Measurements from ENCODE around the gene GARNL3.

Gene GARNL3

GRCh38 chr9:127300886-127301447 is 36.4 kb downstream of the GARNL3 start:
- no peaks in the 10 kb centered on the region for H3K4me1 ChIP-seq (ENCODE audit: control insufficient read depth, insufficient read depth, low read length)
- no peaks in the 10 kb centered on the region for H3K9me3 ChIP-seq (ENCODE audit: control insufficient read depth, insufficient read depth, low read depth, low read length)
- H3K27ac ChIP-seq (ENCODE audit: low read depth, low read length), result no peak overlapping the region
- H3K27me3 ChIP-seq (ENCODE audit: control insufficient read depth, insufficient read depth, low read length), result no peaks in the 10 kb centered on the region
- H3K36me3 ChIP-seq (ENCODE audit: control insufficient read depth, insufficient read depth, low read length), result no peaks in the 10 kb centered on the region
- no peak overlapping the region for H3K9ac ChIP-seq (ENCODE audit: low read length)
- no peak overlapping the region for H3K4me3 ChIP-seq (ENCODE audit: low read depth, low read length)

GRCh38 chr9:127303830-127304229 is 39.3 kb downstream of the GARNL3 start:
- no peak overlapping the region for H3K27ac ChIP-seq (ENCODE audit: low read depth, low read length)
- H3K9me3 ChIP-seq (ENCODE audit: control insufficient read depth, insufficient read depth, low read depth, low read length), result no peaks in the 10 kb centered on the region
- no peaks in the 10 kb centered on the region for H3K27me3 ChIP-seq (ENCODE audit: control insufficient read depth, insufficient read depth, low read length)
- H3K36me3 ChIP-seq (ENCODE audit: control insufficient read depth, insufficient read depth, low read length), result no peaks in the 10 kb centered on the region
- H3K4me1 ChIP-seq (ENCODE audit: control insufficient read depth, insufficient read depth, low read length), result no peaks in the 10 kb centered on the region
- no peak overlapping the region for H3K9ac ChIP-seq (ENCODE audit: low read length)
- no peak overlapping the region for H3K4me3 ChIP-seq (ENCODE audit: low read depth, low read length)

- Histone ChIP-seq H3K27ac (ENCODE audit: low read depth, low read length) (no peak overlapping the region), H3K36me3 (ENCODE audit: control insufficient read depth, insufficient read depth, low read length) (no peaks in the 10 kb centered on the region)
Measured at GRCh38 chr9:127305206-127305837, 40.7 kb downstream of the GARNL3 start.

GRCh38 chr9:127305838-127306226 is 41.3 kb downstream of the GARNL3 start:
- Histone ChIP-seq H3K36me3 (ENCODE audit: control insufficient read depth, insufficient read depth, low read length) (no peaks in the 10 kb centered on the region), H3K27ac (ENCODE audit: low read depth, low read length) (no peak overlapping the region), H3K9me3 (ENCODE audit: control insufficient read depth, insufficient read depth, low read depth, low read length) (no peaks in the 10 kb centered on the region), H3K4me3 (ENCODE audit: low read depth, low read length) (no peak overlapping the region), H3K9ac (ENCODE audit: low read length) (no peak overlapping the region), H3K4me1 (ENCODE audit: control insufficient read depth, insufficient read depth, low read length) (no peaks in the 10 kb centered on the region), H3K27me3 (ENCODE audit: control insufficient read depth, insufficient read depth, low read length) (no peaks in the 10 kb centered on the region)

More at GRCh38 chr9:127305206-127305837, 40.7 kb downstream of the GARNL3 start:
- H3K9me3 ChIP-seq (ENCODE audit: control insufficient read depth, insufficient read depth, low read depth, low read length), result no peaks in the 10 kb centered on the region
- no peaks in the 10 kb centered on the region for H3K27me3 ChIP-seq (ENCODE audit: control insufficient read depth, insufficient read depth, low read length)
- H3K4me1 ChIP-seq (ENCODE audit: control insufficient read depth, insufficient read depth, low read length), result no peaks in the 10 kb centered on the region
- H3K4me3 ChIP-seq (ENCODE audit: low read depth, low read length), result no peak overlapping the region
- H3K9ac ChIP-seq (ENCODE audit: low read length), result no peak overlapping the region

GRCh38 chr9:127307802-127308201 is 43.2 kb downstream of the GARNL3 start:
- Histone ChIP-seq H3K9me3 (ENCODE audit: control insufficient read depth, insufficient read depth, low read depth, low read length) (no peaks in the 10 kb centered on the region), H3K27me3 (ENCODE audit: control insufficient read depth, insufficient read depth, low read length) (no peaks in the 10 kb centered on the region), H3K9ac (ENCODE audit: low read length) (no peak overlapping the region), H3K27ac (ENCODE audit: low read depth, low read length) (no peak overlapping the region), H3K4me3 (ENCODE audit: low read depth, low read length) (no peak overlapping the region), H3K36me3 (ENCODE audit: control insufficient read depth, insufficient read depth, low read length) (no peaks in the 10 kb centered on the region), H3K4me1 (ENCODE audit: control insufficient read depth, insufficient read depth, low read length) (no peaks in the 10 kb centered on the region)

GRCh38 chr9:127308652-127309434 is 44.3 kb downstream of the GARNL3 start:
- H3K4me1 ChIP-seq (ENCODE audit: control insufficient read depth, insufficient read depth, low read length), result no peaks in the 10 kb centered on the region
- no peaks in the 10 kb centered on the region for H3K9me3 ChIP-seq (ENCODE audit: control insufficient read depth, insufficient read depth, low read depth, low read length)
- H3K27me3 ChIP-seq (ENCODE audit: control insufficient read depth, insufficient read depth, low read length), result no peaks in the 10 kb centered on the region
- peaks cover 1% of the 10 kb centered on the region; the same call in 1 of the 2 replicates for H3K36me3 ChIP-seq (ENCODE audit: control insufficient read depth, insufficient read depth, low read length)
- no peak overlapping the region for H3K9ac ChIP-seq (ENCODE audit: low read length)
- H3K4me3 ChIP-seq (ENCODE audit: low read depth, low read length), result no peak overlapping the region
- no peak overlapping the region for H3K27ac ChIP-seq (ENCODE audit: low read depth, low read length)

- Histone ChIP-seq H3K4me3 (ENCODE audit: low read depth, low read length) (no peak overlapping the region), H3K36me3 (ENCODE audit: control insufficient read depth, insufficient read depth, low read length) (peaks cover 5% of the 10 kb centered on the region; the same call in 1 of the 2 replicates), H3K9ac (ENCODE audit: low read length) (no peak overlapping the region), H3K27ac (ENCODE audit: low read depth, low read length) (no peak overlapping the region), H3K4me1 (ENCODE audit: control insufficient read depth, insufficient read depth, low read length) (no peaks in the 10 kb centered on the region), H3K27me3 (ENCODE audit: control insufficient read depth, insufficient read depth, low read length) (no peaks in the 10 kb centered on the region), H3K9me3 (ENCODE audit: control insufficient read depth, insufficient read depth, low read depth, low read length) (no peaks in the 10 kb centered on the region)
Measured at GRCh38 chr9:127309715-127310114, 45.1 kb downstream of the GARNL3 start.

- H3K36me3 ChIP-seq (ENCODE audit: control insufficient read depth, insufficient read depth, low read length), result peaks cover 5% of the 10 kb centered on the region; the same call in 1 of the 2 replicates
- H3K4me1 ChIP-seq (ENCODE audit: control insufficient read depth, insufficient read depth, low read length), result no peaks in the 10 kb centered on the region
- no peak overlapping the region for H3K9ac ChIP-seq (ENCODE audit: low read length)
- H3K4me3 ChIP-seq (ENCODE audit: low read depth, low read length), result no peak overlapping the region
- H3K27ac ChIP-seq (ENCODE audit: low read depth, low read length), result no peak overlapping the region
- H3K9me3 ChIP-seq (ENCODE audit: control insufficient read depth, insufficient read depth, low read depth, low read length), result no peaks in the 10 kb centered on the region
- H3K27me3 ChIP-seq (ENCODE audit: control insufficient read depth, insufficient read depth, low read length), result no peaks in the 10 kb centered on the region
Measured at GRCh38 chr9:127311239-127311741, 46.7 kb downstream of the GARNL3 start.

- H3K9me3 ChIP-seq (ENCODE audit: control insufficient read depth, insufficient read depth, low read depth, low read length), result no peaks in the 10 kb centered on the region
- H3K27me3 ChIP-seq (ENCODE audit: control insufficient read depth, insufficient read depth, low read length), result no peaks in the 10 kb centered on the region
- H3K4me1 ChIP-seq (ENCODE audit: control insufficient read depth, insufficient read depth, low read length), result no peaks in the 10 kb centered on the region
- no peak overlapping the region for H3K9ac ChIP-seq (ENCODE audit: low read length)
- no peak overlapping the region for H3K27ac ChIP-seq (ENCODE audit: low read depth, low read length)
- H3K4me3 ChIP-seq (ENCODE audit: low read depth, low read length), result no peak overlapping the region
- H3K36me3 ChIP-seq (ENCODE audit: control insufficient read depth, insufficient read depth, low read length), result peaks cover 5% of the 10 kb centered on the region; the same call in 1 of the 2 replicates
Measured at GRCh38 chr9:127313042-127313560, 48.5 kb downstream of the GARNL3 start.

GRCh38 chr9:127314911-127315310 is 50.3 kb downstream of the GARNL3 start:
- Histone ChIP-seq H3K4me1 (ENCODE audit: control insufficient read depth, insufficient read depth, low read length) (no peaks in the 10 kb centered on the region), H3K36me3 (ENCODE audit: control insufficient read depth, insufficient read depth, low read length) (peaks cover 5% of the 10 kb centered on the region; the same call in 1 of the 2 replicates), H3K9me3 (ENCODE audit: control insufficient read depth, insufficient read depth, low read depth, low read length) (no peaks in the 10 kb centered on the region), H3K27me3 (ENCODE audit: control insufficient read depth, insufficient read depth, low read length) (no peaks in the 10 kb centered on the region), H3K4me3 (ENCODE audit: low read depth, low read length) (no peak overlapping the region), H3K27ac (ENCODE audit: low read depth, low read length) (no peak overlapping the region), H3K9ac (ENCODE audit: low read length) (no peak overlapping the region)

Measured in HUES6 (cell line).